Activated CD4-positive, alpha-beta T cell treated with anti-CD3 and anti-CD28 coated beads, Interleukin-2, amount 50 U/mL, for 48 hours (primary cell): ENCODE measurements around the gene OR51A7.

Experiments used
- DNase-seq, 2 experiments: peaks; one replicate each; pipeline ENCODE4 v3.0.0-alpha.2; 2020

OR51A7 gene

DNA sequence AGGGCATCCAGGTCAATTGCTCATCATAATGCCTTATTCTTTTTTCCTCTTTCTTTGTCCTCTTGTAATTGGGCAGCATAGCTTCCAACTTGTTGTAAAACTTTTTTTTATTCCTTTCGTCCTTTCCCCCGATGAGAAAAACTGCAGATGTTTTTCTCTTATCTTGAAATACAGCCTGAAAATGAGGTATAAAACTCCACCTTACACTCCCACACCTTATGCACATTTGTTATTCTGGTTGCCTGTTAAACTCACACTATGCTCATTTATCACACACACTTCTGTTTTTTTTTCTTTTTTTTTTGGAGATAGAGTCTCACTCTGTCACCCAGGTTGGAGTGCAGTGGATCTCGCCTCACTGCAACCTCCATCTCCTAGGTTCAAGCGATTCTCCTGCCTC is 53.8 kb downstream of the OR51A7 start:
- DNase-seq: no peak
